PC-9 (cell line): Measurements from ENCODE around the gene CCNI2. TPM values are rescaled to one million over a fixed set of nuclear protein-coding genes. Genes with fewer than 3 reads are reported as not detected.

ENCODE experiments used
- BruUV-seq: library from RNA; stranded (reverse); fragments of 400-500 nt; replicated peaks from 2 replicates; lab custom pipeline; 2021; lab: Mats Ljungman, UMichigan
- CTCF ChIA-PET: fragments of 300-600 bp; sonication (Branson Sonifier 250); formaldehyde crosslinking; loops from one replicate; lab custom pipeline; 2022; ENCODE audit warnings: antibody characterized with exemption; lab: Charles Lee
- POLR2A ChIA-PET: fragments of 300-600 bp; sonication (Branson Sonifier 250); formaldehyde crosslinking; loops from one replicate; lab custom pipeline; 2022; ENCODE audit warnings: antibody characterized with exemption; ENCODE audit not compliant: unreplicated experiment; lab: Charles Lee
- DNase-seq, 2 experiments: peaks; one replicate each; pipeline versions ENCODE4 v3.0.0 to v3.0.0-alpha.2; 2015 to 2022; ENCODE audit warnings: mixed read lengths in 1 of 2
- H2AFZ ChIP-seq: fragments of 200-600 bp; sonication (generic); 2 replicates; pipeline ENCODE4 v1.8.1; 2017; ENCODE audit warnings: antibody characterized with exemption
- H3F3A ChIP-seq: fragments of 200-600 bp; sonication (generic); 2 replicates; pipeline ENCODE4 v1.8.1; 2017; ENCODE audit warnings: antibody characterized with exemption, mild to moderate bottlenecking, low read depth; ENCODE audit not compliant: insufficient read depth
- H3K27ac ChIP-seq: fragments of 200-600 bp; sonication (generic); 2 replicates; pipeline ENCODE4 v1.6.1; 2016; ENCODE audit warnings: mixed run types
- H3K27me3 ChIP-seq: fragments of 200-600 bp; sonication (generic); 2 replicates; pipeline ENCODE4 v1.6.1; 2016; ENCODE audit warnings: low read depth, mixed run types; ENCODE audit not compliant: insufficient read depth
- H3K36me3 ChIP-seq: fragments of 200-600 bp; sonication (generic); 2 replicates; pipeline ENCODE4 v1.6.1; 2016; ENCODE audit warnings: low read depth, mixed run types
- H3K4me1 ChIP-seq: fragments of 200-600 bp; sonication (generic); replicated peaks from 2 replicates; pipeline ENCODE4 v1.6.1; 2016; ENCODE audit warnings: mixed run types; ENCODE audit not compliant: insufficient read depth
- H3K4me2 ChIP-seq: fragments of 200-600 bp; sonication (generic); 2 replicates; pipeline ENCODE4 v1.6.1; 2017; ENCODE audit warnings: mixed run types
- H3K4me3 ChIP-seq: fragments of 200-600 bp; sonication (generic); 2 replicates; pipeline ENCODE4 v1.6.1; 2016; ENCODE audit warnings: mixed run types
- H3K79me2 ChIP-seq: fragments of 200-600 bp; sonication (generic); 2 replicates; pipeline ENCODE4 v1.6.1; 2017; ENCODE audit warnings: low read depth, mixed run types
- H3K9me2 ChIP-seq: fragments of 200-600 bp; sonication (generic); 2 replicates; pipeline ENCODE4 v1.8.1; 2017; ENCODE audit warnings: mild to moderate bottlenecking; ENCODE audit not compliant: insufficient read depth
- H3K9me3 ChIP-seq: fragments of 200-600 bp; sonication (generic); 2 replicates; pipeline ENCODE4 v1.8.1; 2016; ENCODE audit warnings: low read depth; ENCODE audit not compliant: insufficient read depth
- H4K20me1 ChIP-seq: fragments of 200-600 bp; sonication (generic); 2 replicates; pipeline ENCODE4 v1.8.1; 2017; ENCODE audit not compliant: insufficient read depth
- CTCF ChIP-seq: fragments of 200-600 bp; sonication (generic); conservative IDR thresholded peaks from 2 replicates; pipeline ENCODE4 v1.6.1; 2017; ENCODE audit warnings: mixed run types, antibody characterized with exemption, mild to moderate bottlenecking, moderate library complexity
- EZH2 ChIP-seq: fragments of 200-600 bp; sonication (generic); IDR thresholded peaks from 2 replicates; pipeline ENCODE4 v1.8.0; 2017; ENCODE audit warnings: antibody characterized with exemption, low read depth
- intact Hi-C: fragments of 100-400 bp; cut with micrococcal nuclease; formaldehyde crosslinking; loops from one replicate; pipeline ENCODE4 v1.10.0; 2022; ENCODE audit not compliant: unreplicated experiment
- total RNA-seq: library from RNA; stranded (reverse); gene quantifications from 2 replicates; pipeline ENCODE4 v1.2.3, GENCODE V29; 2021

The CCNI2 gene
- total RNA-seq, 1 experiment from 2014 or later = 1.2 TPM

- BruUV-seq = no TSS peak
- Histone ChIP-seq H3K9me3 (no peaks in the 10 kb centered on the region), H2AFZ (peak overlapping the region; percentile 71; the same call in 1 of the 2 replicates), H3K79me2 (no peaks in the 10 kb centered on the region), H3K27ac (no peak overlapping the region), H3K4me1 (no peaks in the 10 kb centered on the region), H3K4me2 (peak overlapping the region; percentile 87), H3K36me3 (no peaks in the 10 kb centered on the region), H3K9me2 (no peaks in the 10 kb centered on the region), H3K27me3 (no peaks in the 10 kb centered on the region), H3K4me3 (peak overlapping the region; percentile 59), H4K20me1 (no peaks in the 10 kb centered on the region), H3F3A (peaks cover 5% of the 10 kb centered on the region; the same call in 1 of the 2 replicates)
- POLR2A ChIA-PET = no interaction called here
- CTCF ChIA-PET = interaction anchor here (1.5 kb wide), 1 partner anchor 73 kb away, joined by 3 read pairs; no protein-coding TSS in a partner anchor
- no peak for DNase-seq
- intact Hi-C loops = loop anchor here (2.0 kb wide), 1 partner anchor 74 kb away; no protein-coding TSS in a partner anchor
- no peak for TF ChIP-seq CTCF
- no peak for TF ChIP-seq EZH2
These were observed 653 bp upstream of the CCNI2 start for GRCh38 chr5:132746592-132746953.

- TF ChIP-seq EZH2 (no peak), CTCF (no peak)
- H3K36me3 ChIP-seq = no peaks in the 10 kb centered on the region
- no peaks in the 10 kb centered on the region for H3K27me3 ChIP-seq
- no peak overlapping the region for H2AFZ ChIP-seq
- no peaks in the 10 kb centered on the region for H3K9me3 ChIP-seq
- no peaks in the 10 kb centered on the region for H3K79me2 ChIP-seq
- no peaks in the 10 kb centered on the region for H4K20me1 ChIP-seq
- H3K4me2 ChIP-seq = no peak overlapping the region; the same call in 1 of the 2 replicates
- no peak overlapping the region for H3K4me3 ChIP-seq
- peaks cover 5% of the 10 kb centered on the region; the same call in 1 of the 2 replicates for H3F3A ChIP-seq
- no peak for DNase-seq
- H3K27ac ChIP-seq = no peak overlapping the region
- H3K9me2 ChIP-seq = no peaks in the 10 kb centered on the region
- intact Hi-C loops = loop anchor here (2.0 kb wide), 1 partner anchor 73 kb away; no protein-coding TSS in a partner anchor
- ChIA-PET CTCF (interaction anchor here (1.5 kb wide), 1 partner anchor 72 kb away, joined by 3 read pairs; no protein-coding TSS in a partner anchor), POLR2A (interaction anchor here (0.7 kb wide), 1 partner anchor 76 kb away, joined by 4 read pairs; no protein-coding TSS in a partner anchor)
- no TSS peak for BruUV-seq
- H3K4me1 ChIP-seq = no peaks in the 10 kb centered on the region
These were observed 602 bp downstream of the CCNI2 start for GRCh38 chr5:132747616-132748440.

- ChIA-PET CTCF (no interaction called here), POLR2A (no interaction called here)
- Histone ChIP-seq H3K36me3 (no peaks in the 10 kb centered on the region), H3F3A (peaks cover 5% of the 10 kb centered on the region; the same call in 1 of the 2 replicates), H3K9me2 (no peaks in the 10 kb centered on the region), H2AFZ (no peak overlapping the region), H3K27ac (no peak overlapping the region), H3K27me3 (no peaks in the 10 kb centered on the region), H3K9me3 (no peaks in the 10 kb centered on the region), H3K4me3 (no peak overlapping the region), H3K4me1 (no peaks in the 10 kb centered on the region), H3K79me2 (no peaks in the 10 kb centered on the region), H4K20me1 (no peaks in the 10 kb centered on the region), H3K4me2 (no peak overlapping the region)
- no peak for TF ChIP-seq EZH2
- no peak for TF ChIP-seq CTCF
- intact Hi-C loops = no loop called here
- no peak for DNase-seq
- BruUV-seq = no TSS peak
These were observed 1.3 kb downstream of the CCNI2 start for GRCh38 chr5:132748522-132749000.
